Urinary bladder (tissue), 4 donors: ENCODE measurements around the gene GABRP. TPM values are rescaled to one million over a fixed set of nuclear protein-coding genes. Genes with fewer than 3 reads are reported as not detected.
"Not testable (repeated sequence)": the region's sequence is repeated elsewhere in the genome, so short reads cannot be mapped to it uniquely, and the experiment has no call there.

Experiments
- DNase-seq: peaks from one replicate; pipeline ENCODE4 v3.0.0-alpha.2; 2015; ENCODE audit errors: extremely low spot score
- H3K27ac ChIP-seq: one replicate; pipeline ENCODE4 v1.5.1; 2013; ENCODE audit warnings: low read depth, mild to moderate bottlenecking, moderate library complexity
- H3K36me3 ChIP-seq: one replicate; pipeline ENCODE4 v1.6.1; 2013; ENCODE audit warnings: mild to moderate bottlenecking, moderate library complexity; ENCODE audit not compliant: insufficient read depth
- H3K4me1 ChIP-seq: one replicate; pipeline ENCODE4 v1.6.1; 2013; ENCODE audit warnings: mild to moderate bottlenecking, moderate library complexity; ENCODE audit not compliant: insufficient read depth
- H3K4me3 ChIP-seq: one replicate; pipeline ENCODE4 v1.5.1; 2013; ENCODE audit warnings: low read depth, low read length
- WGBS: extraction: QIAGEN DNeasy Blood & Tissue Kit; methylation state at CpG from one replicate; pipeline ENCODE4 v1.1.7; 2013; 5-methylcytosine and 5-hydroxymethylcytosine counted together
- polyA plus RNA-seq: library from polyadenylated mRNA; stranded (reverse); fragments of 200-250 nt; gene quantifications from one replicate; pipeline ENCODE4 v1.2.3, GENCODE V29; 2013
- total RNA-seq: library from RNA; depleted of rRNA; stranded (reverse); fragments of >200 nt; gene quantifications from one replicate; pipeline ENCODE4 v1.2.3, GENCODE V29; 2014
- donor health status: healthy with polysubstance abuse.
- donor health status: healthy.

Gene GABRP
- total and polyA plus RNA-seq, 2 donors, result 0.06 to 2.0 TPM

DNA sequence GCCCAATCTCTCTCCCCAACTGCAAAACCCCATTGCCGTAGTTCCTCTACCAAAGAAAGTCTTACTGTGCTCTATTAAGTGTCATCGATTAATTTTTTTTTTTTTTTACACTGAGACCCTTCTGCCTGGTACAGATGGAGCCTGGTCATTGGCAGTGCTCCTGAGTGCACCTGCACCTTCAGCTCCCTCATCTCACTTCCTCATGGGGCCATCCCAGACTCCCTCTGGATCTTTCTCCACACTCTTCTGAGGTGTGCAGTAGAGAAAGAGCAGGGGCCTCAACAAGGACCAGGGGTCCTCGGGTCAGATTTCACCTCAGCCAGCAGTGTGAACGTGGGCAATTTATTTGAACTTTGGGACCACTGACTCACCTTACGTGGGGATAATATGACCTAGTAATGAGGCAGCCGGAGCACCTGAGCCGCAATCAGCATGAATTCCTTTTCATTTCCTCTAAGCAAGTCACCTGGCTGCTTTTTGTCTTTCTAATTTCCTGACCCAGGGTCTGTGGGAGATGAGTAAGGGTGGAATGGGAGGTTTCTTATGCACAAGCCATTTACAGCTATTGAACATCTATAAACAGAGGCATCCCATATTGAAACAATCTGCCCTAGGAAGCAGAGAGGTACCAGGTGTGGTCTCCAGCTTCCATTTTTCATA is 22.3 kb upstream of the GABRP start:
- H3K4me3 ChIP-seq, result no peak overlapping the region
- DNase-seq, result no peak
- H3K4me1 ChIP-seq, result no peaks in the 10 kb centered on the region
- no peak overlapping the region for H3K27ac ChIP-seq
- no peaks in the 10 kb centered on the region for H3K36me3 ChIP-seq
- WGBS, result 80% methylated on average over 7 of the region's 7 CpGs

GRCh38 chr5:170761708-170762066 is 21.8 kb upstream of the GABRP start:
- Histone ChIP-seq H3K4me1 (no peaks in the 10 kb centered on the region), H3K36me3 (no peaks in the 10 kb centered on the region), H3K27ac (no peak overlapping the region), H3K4me3 (no peak overlapping the region)
- DNase-seq, result no peak
- WGBS, result 90% methylated on average over 6 of the region's 6 CpGs

DNA sequence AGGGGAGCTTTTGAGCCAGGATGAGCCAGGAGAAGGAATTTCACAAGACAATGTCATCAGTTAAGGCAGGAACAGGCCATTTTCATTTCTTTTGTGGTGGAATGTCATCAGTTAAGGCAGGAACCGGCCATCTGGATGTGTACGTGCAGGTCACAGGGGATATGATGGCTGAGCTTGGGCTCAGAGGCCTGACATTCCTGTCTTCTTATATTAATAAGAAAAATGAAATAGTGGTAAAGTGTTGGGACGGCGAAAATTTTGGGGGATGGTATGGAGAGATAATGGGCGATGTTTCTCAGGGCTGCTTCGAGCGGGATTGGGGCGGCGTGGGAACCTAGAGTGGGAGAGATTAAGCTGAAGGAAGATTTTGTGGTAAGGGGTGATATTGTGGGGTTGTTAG is 21.2 kb upstream of the GABRP start:
- not testable (repeated sequence) for H3K27ac ChIP-seq, H3K4me3 ChIP-seq, H3K36me3 ChIP-seq, H3K4me1 ChIP-seq, DNase-seq
- 94% methylated on average over 9 of the region's 9 CpGs for WGBS

DNA sequence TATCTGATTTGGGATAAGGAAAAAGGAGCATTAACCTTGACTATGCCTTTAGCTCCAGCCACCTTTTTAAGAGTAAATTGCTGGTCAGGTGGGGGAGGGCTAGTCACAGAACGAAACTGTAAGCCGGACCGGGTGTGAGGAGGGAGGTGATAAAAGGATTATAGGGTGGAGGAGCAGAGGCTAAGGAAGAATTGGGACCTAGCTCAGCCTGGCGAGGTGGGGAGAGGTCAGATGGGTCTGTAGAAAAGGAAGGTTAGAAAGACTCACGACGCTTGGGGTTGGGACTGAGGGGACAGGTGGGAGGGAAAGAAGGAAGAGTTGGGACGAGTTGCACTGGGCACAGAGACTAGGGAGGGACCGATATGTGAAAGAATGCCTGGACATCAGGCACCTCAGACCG is 17.7 kb upstream of the GABRP start:
- H3K4me1 ChIP-seq, DNase-seq, H3K27ac ChIP-seq, H3K4me3 ChIP-seq, H3K36me3 ChIP-seq: not testable (repeated sequence)
- 63% methylated on average over 9 of the region's 9 CpGs for WGBS

DNA sequence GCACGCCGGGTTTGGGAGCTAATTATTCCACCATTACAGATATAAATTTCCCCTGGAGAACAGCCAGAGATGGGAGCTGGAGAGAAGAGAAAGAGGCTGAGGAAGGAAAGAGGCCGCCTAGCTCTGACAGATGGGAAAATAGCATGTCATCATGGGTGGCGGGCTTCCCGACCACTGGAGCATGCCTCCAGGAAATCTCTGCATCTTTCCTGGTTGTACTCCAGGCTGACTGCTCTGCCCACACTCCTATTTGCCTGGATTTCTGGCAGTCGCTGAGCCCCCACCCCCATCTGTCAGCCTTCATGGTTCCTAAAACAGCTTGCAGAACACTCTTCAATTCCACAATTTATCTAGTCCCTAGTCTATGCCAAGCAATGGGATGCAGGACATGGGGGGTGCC is 14.3 kb upstream of the GABRP start:
- 39% methylated on average over 6 of the region's 6 CpGs for WGBS
- H3K36me3 ChIP-seq, result no peaks in the 10 kb centered on the region
- H3K27ac ChIP-seq, result no peak overlapping the region
- no peak overlapping the region for H3K4me3 ChIP-seq
- no peak for DNase-seq
- peaks cover 1% of the 10 kb centered on the region for H3K4me1 ChIP-seq

DNA sequence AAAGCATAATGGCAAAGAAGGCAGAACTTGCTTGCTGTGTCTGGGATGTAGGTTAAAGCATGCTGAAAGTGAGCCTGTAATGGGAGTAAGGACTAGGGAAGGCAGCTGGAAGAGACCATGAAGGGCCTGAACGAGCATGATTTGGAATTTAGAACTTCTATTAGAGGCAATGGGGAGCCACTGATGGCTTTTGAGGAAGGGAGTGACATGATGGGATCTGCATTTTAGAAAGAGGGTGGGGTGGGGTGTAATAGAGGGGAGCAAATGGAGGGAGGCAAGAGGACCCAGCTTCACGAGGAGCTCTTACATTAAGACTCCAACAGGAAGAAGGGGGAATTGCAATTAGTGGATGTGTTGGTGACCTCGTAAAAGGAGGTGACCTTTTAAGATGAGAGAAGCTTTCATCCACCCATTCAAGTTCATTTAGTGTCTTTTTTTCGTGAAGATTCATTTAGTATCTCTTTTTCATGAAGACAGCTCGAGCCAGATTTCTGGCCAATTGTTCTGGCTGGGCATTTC is 13.6 kb upstream of the GABRP start:
- WGBS, result 67% methylated on average over 5 of the region's 5 CpGs
- H3K27ac ChIP-seq, result no peak overlapping the region

DNA sequence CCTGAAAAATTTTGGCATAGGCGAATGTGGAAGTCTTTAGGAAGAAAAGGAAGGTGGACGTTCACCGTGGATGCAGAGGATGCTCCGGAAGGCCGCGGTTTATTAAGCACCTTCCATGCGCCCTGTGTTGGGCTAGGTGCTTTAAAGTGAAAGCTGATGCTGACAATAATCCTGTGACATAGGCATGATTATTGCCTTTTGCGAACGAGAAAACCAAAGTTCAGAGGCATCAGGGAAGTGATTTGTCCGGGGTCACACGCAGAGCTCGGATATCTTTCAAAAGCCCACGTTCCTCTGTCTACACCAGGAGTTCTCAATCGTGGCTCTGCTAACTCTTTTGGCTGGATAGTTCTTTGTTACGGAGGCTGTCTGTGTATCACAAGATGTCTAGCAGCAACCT is 12.0 kb upstream of the GABRP start:
- DNase-seq, result no peak
- Histone ChIP-seq H3K27ac (no peak overlapping the region), H3K4me3 (no peak overlapping the region), H3K4me1 (peaks cover 1% of the 10 kb centered on the region), H3K36me3 (no peaks in the 10 kb centered on the region)
- 88% methylated on average over 15 of the region's 15 CpGs for WGBS

More for the DNA sequence above, 13.6 kb upstream of the GABRP start:
- Histone ChIP-seq H3K4me1 (peaks cover 1% of the 10 kb centered on the region), H3K4me3 (no peak overlapping the region), H3K36me3 (no peaks in the 10 kb centered on the region)
- no peak for DNase-seq

- H3K4me1 ChIP-seq, result peaks cover 1% of the 10 kb centered on the region
- H3K4me3 ChIP-seq, result no peak overlapping the region
- no peak overlapping the region for H3K27ac ChIP-seq
- H3K36me3 ChIP-seq, result no peaks in the 10 kb centered on the region
- no peak for DNase-seq
- WGBS, result 87% methylated on average over 12 of the region's 12 CpGs
Measured at GRCh38 chr5:170773024-170773985, 10.2 kb upstream of the GABRP start.

GRCh38 chr5:170774831-170775230 is 8.7 kb upstream of the GABRP start:
- 89% methylated on average over 5 of the region's 5 CpGs for WGBS
- Histone ChIP-seq H3K27ac (no peak overlapping the region), H3K36me3 (no peaks in the 10 kb centered on the region), H3K4me3 (no peak overlapping the region), H3K4me1 (peaks cover 1% of the 10 kb centered on the region)
- DNase-seq, result no peak

- 87% methylated on average over 1 of the region's 1 CpG for WGBS
- H3K36me3 ChIP-seq, result no peaks in the 10 kb centered on the region
- no peak overlapping the region for H3K4me3 ChIP-seq
- no peaks in the 10 kb centered on the region for H3K4me1 ChIP-seq
- no peak overlapping the region for H3K27ac ChIP-seq
- no peak for DNase-seq
Measured at GRCh38 chr5:170781946-170782345, 1.6 kb upstream of the GABRP start.

GRCh38 chr5:170782438-170782837 is 1.1 kb upstream of the GABRP start:
- peak; percentile 23 for DNase-seq
- Histone ChIP-seq H3K36me3 (no peaks in the 10 kb centered on the region), H3K4me3 (no peak overlapping the region), H3K4me1 (no peaks in the 10 kb centered on the region), H3K27ac (no peak overlapping the region)
- WGBS, result 70% methylated on average over 6 of the region's 6 CpGs

DNA sequence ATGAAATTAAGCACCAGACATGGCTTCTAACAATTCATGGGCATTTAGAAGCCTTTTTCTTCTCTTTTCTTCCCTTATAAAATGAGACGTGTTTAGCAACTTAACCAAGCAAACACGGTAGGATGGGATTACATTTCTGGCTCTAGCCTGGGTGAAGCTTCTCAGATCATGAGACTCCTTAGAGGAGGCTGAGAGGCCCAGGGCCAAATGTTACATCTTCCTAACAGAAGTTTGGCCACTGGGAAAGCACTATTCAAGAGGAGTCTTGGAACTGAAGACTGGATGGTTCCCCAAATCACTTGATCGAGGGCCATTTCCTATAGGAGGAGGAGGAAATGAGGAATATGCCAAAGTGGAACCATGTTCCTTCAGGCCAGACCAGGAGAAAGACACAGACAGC is 1.9 kb downstream of the GABRP start:
- WGBS, result 63% methylated on average over 3 of the region's 3 CpGs
- H3K36me3 ChIP-seq, result no peaks in the 10 kb centered on the region
- no peak for DNase-seq
- no peak overlapping the region for H3K27ac ChIP-seq
- no peaks in the 10 kb centered on the region for H3K4me1 ChIP-seq
- no peak overlapping the region for H3K4me3 ChIP-seq

DNA sequence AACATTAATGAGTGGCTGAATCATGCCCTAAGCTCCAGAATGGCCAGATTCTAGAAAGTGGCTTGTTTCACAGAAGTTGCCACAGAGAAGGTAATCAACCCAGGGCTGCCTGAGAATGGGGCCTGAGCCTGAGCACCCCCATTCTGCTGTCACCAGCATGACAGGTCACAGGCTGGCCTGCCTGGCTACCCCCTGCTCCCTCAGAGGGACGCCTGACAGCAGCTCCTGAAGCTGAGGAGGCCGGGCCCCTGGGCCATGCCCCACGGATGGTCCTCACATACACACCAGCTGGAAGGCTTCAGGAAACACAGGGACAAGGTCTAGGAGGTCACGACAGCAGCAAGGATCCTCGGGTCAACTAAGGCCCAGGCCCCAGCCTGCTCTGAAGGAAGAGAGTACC is 3.7 kb downstream of the GABRP start:
- H3K4me3 ChIP-seq, result no peak overlapping the region
- H3K36me3 ChIP-seq, result no peaks in the 10 kb centered on the region
- no peaks in the 10 kb centered on the region for H3K4me1 ChIP-seq
- no peak for DNase-seq
- H3K27ac ChIP-seq, result no peak overlapping the region
- WGBS, result 81% methylated on average over 5 of the region's 5 CpGs
